DMS53 treated with DMSO at 0.1 percent for 48 hours (cell line): ENCODE data around the gene PDGFD.

ENCODE experiments used
- DNase-seq: peaks from one replicate; lab custom pipeline; 2025; ENCODE audit not compliant: unreplicated experiment; lab: John Stamatoyannopoulos, UW

Gene PDGFD

DNA sequence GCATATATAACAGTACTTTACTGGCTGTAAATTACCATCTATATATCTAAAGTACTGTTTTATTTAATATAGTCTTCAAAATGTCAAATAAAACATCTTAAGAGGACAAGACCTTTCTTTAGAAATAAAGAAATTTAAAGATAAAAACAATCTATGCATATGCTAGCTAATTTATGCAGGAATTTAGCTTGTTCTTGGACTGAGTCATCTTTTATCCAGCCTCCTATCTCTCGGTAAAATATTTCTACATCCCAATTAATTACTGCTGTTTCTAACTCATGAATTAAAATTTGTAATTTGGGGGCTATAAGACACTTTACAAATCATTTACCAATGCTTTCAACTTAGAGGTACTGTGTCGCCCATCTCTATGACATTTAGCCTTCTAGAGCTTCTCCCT is 200.3 kb downstream of the PDGFD start:
- no peak for DNase-seq

DNA sequence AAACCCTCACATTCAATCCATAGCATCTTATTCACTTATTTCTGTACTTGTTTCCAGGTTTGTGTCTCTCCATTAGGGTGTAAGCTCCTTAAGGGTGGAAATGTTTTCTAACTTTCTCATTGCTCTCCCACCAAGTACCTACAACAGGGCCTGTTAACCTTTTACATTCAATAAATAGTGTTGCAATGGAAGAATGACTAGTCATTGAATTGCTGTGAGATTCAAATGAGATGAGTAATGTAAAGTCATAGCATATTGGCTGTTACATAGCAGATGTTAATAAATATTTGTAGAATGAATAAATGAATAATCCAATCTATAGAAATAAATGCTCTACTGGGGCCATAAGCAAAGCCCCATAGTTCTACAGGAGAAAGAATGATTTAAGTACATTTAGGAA is 202.9 kb downstream of the PDGFD start:
- DNase-seq: no peak

DNA sequence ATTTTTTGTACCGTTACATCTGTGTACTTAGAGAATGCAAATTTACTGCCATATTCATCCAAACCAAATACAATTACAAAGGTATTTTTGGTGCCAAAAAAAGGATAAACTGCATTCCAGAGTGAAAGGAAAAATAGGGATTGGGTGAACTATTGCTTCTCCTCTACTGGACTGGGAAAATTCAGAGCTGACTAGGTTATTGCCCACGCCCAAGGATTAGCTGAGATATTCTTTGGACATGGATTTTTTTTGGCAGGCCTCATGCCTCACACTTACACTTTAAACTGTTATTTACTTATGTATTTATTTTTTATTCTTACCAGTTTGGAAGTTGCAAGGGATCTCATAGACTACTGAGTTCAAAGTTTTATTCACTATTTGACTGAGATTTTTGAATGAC is 203.8 kb downstream of the PDGFD start:
- DNase-seq: no peak

DNA sequence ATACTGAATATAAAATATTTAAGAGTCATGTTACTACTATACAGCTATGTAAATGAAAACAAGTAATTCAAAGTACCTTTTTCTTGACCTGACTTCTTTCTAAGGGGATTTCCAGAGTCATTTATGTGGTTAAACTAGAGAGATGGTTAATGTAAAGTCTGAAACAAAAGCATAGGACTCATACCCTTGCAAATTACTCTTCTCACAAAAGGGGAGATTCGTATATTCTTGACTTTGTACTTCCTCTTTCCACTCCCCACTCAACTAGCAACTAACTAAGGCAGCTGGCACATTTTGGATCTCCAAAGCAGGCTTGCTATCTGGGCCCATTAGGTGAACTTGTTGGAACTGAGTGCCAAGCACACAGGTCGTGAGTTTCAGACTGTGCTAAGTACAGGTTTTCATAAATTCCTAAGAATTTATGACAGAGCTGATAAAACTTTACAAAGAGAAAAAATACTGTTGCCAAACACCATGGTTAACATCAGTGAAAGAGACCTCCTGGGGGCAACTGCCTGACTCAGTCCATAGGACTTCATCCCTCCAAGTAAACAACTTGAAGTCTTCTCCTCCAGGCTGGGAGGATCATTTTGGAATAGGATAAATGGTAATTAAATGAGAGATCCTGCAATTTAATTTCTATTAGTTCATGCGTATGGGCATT is 204.5 kb downstream of the PDGFD start:
- DNase-seq: no peak

DNA sequence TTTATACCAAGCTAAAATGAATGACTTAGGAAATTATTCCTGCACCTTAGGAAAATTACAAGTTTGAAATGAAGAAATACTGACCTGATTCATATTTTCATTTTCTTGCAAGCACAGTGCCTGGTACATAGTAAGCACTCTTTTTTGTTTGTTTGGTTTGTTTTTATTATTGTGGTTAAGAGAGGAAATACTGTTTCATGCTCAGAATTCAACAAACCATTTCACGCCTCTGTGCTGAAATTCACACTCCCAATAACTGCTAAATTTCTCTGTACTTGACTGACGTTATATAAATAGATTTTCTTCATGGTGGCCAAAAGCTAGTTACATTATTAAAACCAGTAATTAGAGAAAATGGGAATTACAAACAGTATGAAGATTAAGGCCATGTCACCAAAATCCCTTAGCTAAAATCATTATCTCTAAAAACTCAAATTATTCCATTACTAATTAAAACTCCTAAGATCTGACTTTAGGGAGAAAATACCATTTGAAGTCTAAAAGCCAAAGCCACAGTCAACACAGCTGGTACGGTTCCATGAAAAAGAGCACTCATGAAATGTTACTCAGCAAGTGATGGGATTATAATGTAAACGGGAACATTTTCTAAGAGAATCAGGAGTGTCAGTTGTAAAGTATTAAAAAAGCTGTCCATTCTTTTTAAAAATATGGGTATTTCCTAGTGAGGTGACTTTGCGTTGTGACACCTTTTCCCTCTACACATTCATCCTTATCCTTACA is 205.3 kb downstream of the PDGFD start:
- no peak for DNase-seq

DNA sequence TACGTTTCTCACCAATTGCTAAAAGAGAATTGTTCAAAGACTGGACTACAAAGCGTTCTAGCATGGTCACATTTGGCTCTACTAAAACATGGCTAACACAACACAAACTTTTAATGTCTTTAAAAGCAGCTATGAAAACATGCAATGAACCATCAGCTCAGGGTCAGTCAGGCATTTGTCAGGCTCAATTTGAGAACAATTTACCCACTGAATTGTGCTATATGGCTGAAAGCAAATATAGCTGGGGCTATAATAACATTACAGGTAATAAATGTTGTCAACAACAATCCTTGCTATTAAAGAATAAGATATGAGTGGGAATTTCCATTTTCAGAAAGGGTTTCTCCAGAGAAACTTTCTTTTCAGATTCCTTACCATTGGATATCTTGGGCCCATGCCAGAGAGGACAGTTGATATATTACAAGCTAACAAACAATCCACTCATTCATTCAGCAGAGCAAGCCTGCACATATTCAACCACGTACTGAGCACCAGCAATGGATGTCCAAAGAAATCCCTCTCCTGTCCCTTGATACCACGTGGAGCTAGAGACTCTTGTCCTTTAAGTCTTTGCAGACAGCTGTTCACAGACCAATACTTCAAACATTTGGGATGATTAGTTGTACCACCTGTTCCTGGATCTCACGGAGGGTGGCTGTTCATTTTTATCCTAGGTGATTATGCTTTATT is 210.0 kb downstream of the PDGFD start:
- DNase-seq: no peak

DNA sequence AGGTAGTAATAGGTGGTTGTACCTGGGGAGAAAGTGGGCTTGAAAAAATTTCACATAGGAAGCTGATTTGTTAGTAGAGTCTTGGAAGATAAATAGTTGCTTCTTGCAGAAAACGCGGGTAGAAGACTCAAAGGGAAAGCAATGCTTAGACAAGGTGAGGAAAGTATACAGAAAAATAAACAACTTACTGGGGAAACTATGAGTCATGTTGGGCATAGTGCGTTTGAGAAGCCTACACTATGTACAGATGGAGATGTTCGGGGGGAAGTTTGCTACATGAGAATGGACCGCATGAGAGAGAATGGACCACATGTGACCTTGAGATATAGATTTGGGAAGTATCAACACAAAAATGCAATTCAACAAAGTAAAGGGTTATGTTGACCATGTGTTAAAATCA is 214.2 kb downstream of the PDGFD start:
- DNase-seq: no peak

DNA sequence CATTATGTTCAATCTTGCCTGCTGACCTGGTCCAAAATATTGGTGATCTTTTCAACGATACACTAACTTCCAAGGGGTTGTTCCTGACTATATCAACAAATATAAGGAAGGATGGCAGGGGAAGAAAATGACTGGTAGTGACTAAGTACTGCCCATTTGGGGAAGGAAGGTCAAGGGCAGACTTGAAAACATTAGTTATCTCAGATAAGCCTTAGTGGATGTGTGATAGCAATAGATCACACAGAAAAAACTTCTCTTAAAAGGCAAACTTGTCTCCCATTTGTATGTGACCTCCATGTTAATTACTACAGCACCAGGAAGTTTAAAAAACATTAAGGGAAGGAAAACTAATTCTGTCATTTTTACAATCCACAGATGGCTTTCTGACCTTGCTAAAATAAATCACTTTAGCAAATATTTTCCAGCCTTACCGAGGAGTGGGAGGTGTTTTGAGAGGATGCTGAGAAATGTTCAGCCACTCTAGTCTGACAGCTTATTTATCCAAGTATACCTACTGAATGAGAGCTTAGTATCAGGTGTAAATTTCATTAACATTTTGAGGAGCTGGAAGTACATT is 215.7 kb downstream of the PDGFD start:
- DNase-seq: no peak

DNA sequence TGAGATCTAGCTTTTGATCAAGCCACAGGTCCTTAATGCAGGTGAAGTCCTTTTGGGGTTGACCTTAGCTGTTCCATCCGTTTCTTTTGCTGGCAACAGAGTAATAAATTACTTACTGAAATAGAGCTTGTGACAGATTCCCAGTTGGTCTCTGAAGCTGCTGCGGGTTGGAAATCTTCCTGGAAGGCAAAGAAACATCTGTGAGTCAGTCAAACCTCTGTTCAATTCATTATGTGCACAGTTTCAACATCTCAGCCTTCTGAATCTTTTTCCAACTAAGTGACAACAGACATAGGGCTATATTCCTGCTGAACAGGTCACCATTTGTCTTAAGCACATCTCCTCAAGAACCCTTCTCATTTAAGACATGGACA is 216.4 kb downstream of the PDGFD start:
- DNase-seq: no peak

DNA sequence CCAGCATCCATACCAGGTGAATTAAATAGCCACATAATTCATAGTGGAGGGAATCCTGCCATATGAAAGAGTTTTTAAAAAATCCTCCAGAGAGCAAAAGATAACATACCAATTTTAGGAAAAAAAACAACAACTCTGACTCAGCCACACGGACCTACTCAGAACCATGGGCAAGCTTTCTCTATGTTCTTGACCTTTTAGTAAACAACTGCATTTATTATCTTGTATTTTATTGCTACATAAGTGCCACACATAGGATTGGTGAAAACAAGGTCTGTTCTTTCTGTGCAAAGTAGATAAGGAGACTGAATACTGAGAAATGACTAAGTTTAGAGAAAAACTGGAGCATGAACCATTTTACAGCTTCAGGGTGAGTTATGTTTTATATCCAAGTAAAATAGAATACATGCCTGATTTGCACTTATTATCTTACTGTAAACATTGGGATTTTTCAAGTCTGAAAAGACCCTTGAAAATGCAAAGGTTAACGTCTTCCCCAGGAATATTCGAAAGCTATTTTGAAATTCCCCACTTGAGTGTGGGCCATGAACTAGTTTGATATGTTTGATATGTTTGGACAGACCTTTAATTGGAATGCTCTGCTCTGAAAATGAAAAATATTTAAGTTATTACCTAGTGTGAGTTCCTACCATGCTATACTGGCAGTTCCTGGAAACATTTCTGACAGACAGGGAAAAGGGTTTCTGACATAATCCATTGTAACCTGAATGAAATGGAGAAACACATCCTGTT is 217.0 kb downstream of the PDGFD start:
- DNase-seq: no peak

DNA sequence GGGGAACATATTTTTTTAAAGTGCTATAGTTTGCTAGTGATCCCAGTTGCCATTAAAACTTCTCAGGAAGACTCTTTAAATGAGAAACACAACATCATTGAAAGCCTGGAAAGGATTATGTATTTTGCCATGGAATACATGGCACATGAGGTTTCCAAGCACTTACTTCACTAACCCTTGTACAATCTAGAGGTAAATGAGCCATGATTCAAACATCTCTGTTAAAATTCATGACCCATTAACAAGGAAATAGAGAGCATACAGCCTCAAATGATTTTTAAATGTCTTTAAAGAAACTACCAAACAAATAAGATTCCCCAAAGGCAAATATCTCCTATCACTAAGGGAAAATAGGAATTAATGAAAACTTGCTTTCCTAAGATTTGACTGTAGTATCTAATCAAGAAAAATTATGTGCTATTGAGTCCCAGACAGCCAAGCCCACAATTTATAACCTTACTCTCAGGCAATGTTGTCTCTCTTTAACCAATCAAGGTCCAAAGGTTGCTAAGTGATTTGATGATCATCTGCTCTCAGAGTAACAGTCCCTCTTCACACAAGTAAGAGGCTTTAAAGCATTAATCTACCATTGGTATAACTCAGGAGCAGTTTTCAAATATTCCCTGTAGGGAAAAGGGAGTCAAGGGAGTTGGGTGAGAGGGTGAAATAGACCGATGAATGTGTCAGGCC is 219.6 kb downstream of the PDGFD start:
- no peak for DNase-seq

DNA sequence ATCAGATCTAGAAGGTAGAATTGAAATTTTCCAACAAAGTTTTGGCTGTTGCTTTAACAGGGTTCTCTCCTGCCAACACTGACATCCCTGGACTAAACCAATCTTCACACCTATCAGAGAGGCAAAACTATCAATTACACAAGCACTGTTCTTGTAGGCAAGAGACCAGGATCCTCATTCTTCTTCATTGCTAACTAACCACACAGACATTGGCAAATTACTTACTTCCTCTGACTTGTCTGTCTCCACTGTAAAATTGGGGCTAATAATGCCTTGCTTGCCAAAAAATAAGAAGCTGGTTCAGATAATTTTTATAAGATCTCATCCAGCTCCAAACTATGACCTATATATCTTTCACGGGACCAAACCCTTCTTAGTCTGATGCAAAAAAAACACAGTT is 221.3 kb downstream of the PDGFD start:
- no peak for DNase-seq

DNA sequence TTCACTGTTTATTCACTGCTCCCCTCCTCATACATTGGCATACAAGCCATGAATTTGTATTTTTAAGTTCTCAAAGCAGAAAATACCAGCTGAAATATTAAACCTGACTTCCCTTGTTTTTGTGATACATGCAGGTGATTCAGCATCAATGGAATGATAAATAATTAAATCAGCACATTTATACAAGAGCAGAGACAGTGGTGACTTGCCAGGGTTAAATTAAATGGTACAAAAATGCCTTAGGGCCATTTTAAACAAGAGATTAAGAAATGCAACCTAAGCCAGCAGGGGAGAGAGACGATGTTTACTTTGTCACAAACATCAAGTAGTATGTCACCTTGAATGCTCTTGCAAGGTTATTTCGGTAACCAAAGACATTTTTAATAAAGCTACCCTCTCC is 223.4 kb downstream of the PDGFD start:
- DNase-seq: no peak

DNA sequence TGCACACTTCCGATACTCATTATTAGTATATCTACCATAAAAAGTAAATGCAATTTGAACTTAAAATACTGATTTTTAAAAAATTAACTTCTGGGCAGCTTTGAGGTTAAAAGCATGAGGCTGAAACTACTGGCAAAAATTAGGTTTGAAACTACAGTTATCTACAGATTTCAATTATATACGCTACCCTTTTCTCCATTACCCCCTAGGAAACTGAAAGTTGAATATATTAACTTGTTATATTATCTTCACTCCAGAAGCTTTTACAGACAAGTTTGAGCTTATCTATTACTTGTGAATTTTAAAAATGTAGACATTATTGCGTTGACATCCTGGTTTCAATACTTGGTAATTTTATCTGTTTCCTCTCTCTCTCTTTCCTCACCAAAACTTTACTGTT is 224.3 kb downstream of the PDGFD start:
- no peak for DNase-seq

DNA sequence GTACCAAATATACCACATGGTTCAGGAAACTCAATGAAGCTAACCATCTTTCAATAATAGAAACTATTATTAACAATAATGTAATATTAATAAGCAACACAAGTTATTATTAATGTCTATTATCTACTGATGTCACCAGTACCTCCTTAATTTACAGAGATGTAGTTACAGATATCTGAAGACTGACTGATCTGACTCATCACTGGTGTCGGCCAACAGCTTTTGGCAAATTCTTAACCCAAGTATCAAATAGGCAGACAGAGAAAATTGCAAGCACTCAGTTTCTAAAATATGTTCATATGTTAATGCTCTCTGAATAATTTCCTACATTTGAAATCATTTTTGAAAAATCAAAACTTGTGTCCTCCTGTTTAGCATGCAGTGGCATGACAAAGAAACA is 227.9 kb downstream of the PDGFD start:
- no peak for DNase-seq

DNA sequence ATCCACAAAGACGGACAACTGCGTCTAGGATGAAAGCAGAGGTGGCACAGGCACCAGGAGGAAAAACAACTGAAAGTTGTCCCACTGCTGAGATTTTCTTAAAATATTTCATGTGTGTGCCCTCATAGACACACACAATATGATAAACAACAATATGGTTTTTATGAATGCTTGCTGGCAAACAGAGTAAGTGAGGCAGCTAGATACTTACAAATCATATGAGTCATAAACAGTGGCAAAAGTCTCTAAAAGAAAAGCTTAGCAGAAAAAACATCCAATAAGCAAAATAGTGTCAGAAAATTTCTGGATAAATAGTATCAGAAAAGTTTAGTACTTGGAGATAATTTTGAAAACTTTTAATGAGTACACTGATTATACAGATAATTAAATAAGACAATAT is 228.7 kb downstream of the PDGFD start:
- DNase-seq: no peak

DNA sequence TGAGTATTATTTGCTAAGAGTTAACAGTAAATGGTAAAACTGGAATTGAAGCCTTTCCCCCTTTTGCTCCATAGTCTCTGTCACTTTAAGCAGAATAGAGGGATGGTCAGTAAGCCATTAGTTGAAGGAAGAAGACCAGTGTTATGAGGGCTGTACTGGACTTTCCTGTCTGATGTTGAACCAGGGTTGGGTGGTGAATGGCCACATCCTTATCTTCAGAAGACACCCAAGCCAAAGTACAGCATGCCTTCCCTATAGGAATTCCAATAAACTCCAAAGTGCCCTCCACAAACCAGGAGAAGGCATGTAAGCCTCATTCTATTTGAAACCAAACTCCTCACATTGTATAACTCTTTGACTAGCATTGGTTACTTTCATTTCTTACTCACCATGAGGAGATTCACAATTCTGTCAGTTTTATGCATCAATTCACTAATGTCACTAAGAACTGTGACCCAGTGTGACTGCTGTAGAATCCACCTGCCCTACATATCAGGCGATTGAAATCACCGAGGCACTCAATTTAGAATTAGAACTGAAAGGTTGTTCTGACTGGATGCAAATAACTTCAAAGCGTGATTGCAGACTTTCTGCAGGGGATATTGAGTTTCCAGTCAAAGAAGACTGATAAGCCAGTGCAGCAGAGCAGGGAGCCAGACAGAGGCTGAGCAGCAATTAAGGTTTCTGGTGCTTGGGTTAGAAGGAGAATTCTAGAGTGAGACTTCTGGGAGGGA is 234.6 kb downstream of the PDGFD start:
- DNase-seq: no peak

DNA sequence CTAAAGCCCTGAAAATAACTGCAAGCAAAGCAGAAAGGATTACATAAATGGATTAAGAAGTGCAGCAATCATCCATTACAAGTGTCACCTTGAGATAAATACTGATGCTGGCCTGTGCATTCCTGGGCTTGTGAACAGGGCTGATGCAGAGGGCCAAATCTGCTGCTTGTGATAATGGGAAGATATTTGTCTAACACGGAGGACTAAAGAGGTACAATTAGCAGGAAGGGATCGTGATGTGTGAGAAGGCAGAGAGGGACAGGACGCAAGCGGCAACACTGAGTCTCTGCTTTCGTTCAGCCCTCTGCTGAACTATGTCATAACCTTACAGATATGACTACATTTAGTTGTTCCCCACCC is 235.2 kb downstream of the PDGFD start:
- no peak for DNase-seq

DNA sequence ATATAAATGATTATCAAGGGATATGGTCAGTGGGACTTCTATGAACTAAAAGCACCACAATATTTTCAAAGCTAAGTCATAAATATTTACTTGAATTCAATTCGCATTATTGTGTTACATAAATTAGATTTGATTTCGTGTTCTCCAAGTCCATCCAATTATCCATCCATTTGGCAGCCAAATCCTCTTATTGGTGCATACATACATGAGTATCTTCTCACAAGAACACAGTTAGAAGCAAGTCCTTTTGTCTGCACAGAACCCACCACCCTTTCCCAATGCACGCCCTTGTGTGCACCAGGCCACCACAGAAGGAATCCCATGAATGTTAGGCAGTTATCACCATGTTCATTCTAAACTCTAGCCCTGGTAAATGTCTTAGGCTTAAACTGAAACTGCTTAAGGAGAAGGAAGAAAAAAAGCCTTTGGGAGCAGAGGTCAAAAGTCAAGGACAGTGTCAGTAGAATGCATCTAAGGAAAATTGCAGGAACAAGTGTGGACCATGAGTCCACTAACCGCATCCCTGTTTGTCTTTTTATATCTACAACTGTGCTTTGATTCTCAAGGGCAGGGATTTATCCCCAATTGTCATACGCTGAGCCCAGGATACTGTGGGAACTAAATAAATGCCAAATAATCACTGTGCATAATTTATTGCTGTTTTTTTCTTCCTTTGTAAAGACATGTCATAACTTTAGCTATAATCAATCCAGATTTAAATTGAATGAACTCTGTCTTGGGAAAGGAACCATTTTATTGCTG is 235.7 kb downstream of the PDGFD start:
- DNase-seq: no peak
